ENCODE data around the gene TSC22D1. TPM values are rescaled to one million over a fixed set of nuclear protein-coding genes. Genes with fewer than 3 reads are reported as not detected.

TSC22D1 gene
- total RNA-seq, 4 donors from 2014 or later = 199 to 263 (median 248) TPM

DNA sequence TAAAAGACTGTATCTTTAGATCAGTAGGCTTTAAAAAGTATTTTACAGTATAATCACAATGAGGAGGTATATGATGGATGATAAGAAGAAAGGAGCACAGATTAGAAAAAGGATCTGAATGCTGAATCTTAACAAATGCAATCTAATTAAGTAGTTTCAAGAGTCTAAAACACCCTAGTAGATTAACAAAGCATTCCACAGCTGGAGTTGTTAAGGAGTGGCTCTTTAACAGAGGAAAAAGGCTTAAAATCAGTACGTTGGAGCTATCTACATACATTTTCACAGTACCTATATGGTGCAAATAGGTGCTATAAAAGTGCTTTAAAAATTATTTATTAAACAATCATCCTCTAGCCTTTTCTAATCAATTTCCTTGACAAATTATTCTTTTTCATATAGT, 34.5 kb downstream of the TSC22D1 start:
- Histone ChIP-seq H3K27me3 (no peaks in the 10 kb centered on the region), H3K27ac (replicated peaks in 1 of 4) (no peak overlapping the region), H3K4me1 (peaks cover 0 to 11% (median 0%) of the 10 kb centered on the region in 4 donors), H3K36me3 (no peaks in the 10 kb centered on the region), H3K4me3 (no peak overlapping the region), H3K9me3 (no peaks in the 10 kb centered on the region)
- TF ChIP-seq POLR2AphosphoS5 (IDR thresholded peaks at IDR 0.05) (no peak), EP300 (IDR thresholded peaks at IDR 0.05) (no peak), CTCF (IDR thresholded peaks at IDR 0.05) (no peak), POLR2A (IDR thresholded peaks at IDR 0.05; ENCODE audit: low read depth) (no peak)
- no peak for DNase-seq (ENCODE audit: extremely low spot score)
- intact Hi-C loops (cut with DNase I) = no loop called here
- WGBS = 84% methylated on average over 1 of the region's 1 CpG

DNA sequence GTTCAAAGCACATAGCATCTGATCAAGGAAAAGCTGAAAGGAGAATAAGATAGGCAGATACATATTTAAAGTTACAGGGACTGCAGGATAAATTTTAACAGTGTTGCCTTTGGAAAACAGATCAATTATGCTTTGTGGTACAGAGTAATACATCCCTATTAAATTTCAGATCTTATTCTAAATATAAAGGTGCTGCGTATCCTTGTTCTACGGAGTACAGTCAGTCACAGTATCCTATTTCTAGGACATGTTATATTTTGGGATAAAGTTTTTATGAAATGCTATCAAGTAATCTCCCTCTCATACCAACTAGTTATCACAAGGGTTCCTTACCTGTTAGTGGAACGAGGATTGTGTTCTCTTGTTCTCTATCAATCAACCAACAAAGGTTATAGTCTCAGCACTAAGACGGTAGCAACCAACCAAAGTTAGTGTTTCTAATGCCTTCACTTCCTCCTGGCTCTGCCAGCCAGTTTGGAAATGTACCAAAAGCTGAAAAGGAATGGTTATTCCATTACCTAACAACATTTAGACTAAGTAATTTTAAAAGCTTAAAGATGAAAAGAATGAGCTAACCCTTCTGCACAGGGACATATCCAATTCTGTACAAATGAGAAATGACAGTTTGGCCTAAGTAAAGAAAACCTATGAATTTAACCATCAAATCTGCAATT, 35.2 kb downstream of the TSC22D1 start:
- Histone ChIP-seq H3K27ac (replicated peaks in 1 of 4) (no peak overlapping the region), H3K9me3 (no peaks in the 10 kb centered on the region), H3K4me3 (no peak overlapping the region), H3K36me3 (no peaks in the 10 kb centered on the region), H3K4me1 (peaks cover 0 to 11% (median 0%) of the 10 kb centered on the region in 4 donors), H3K27me3 (no peaks in the 10 kb centered on the region)
- WGBS = 77% methylated on average over 4 of the region's 4 CpGs
- intact Hi-C loops (cut with DNase I) = no loop called here
- no peak for DNase-seq (ENCODE audit: extremely low spot score)
- TF ChIP-seq POLR2A (IDR thresholded peaks at IDR 0.05; ENCODE audit: low read depth) (no peak), POLR2AphosphoS5 (IDR thresholded peaks at IDR 0.05) (no peak), EP300 (IDR thresholded peaks at IDR 0.05) (no peak), CTCF (IDR thresholded peaks at IDR 0.05) (no peak)

- no peak for DNase-seq (ENCODE audit: extremely low spot score)
- Histone ChIP-seq H3K4me1 (peaks cover 0 to 11% (median 0%) of the 10 kb centered on the region in 4 donors), H3K36me3 (no peaks in the 10 kb centered on the region), H3K27ac (replicated peaks in 1 of 4) (no peak overlapping the region), H3K27me3 (no peaks in the 10 kb centered on the region), H3K4me3 (no peak overlapping the region), H3K9me3 (no peaks in the 10 kb centered on the region)
- intact Hi-C loops (cut with DNase I) = no loop called here
- WGBS = 80% methylated on average over 2 of the region's 2 CpGs
- no peak for TF ChIP-seq EP300 (IDR thresholded peaks at IDR 0.05)
- no peak for TF ChIP-seq POLR2A (IDR thresholded peaks at IDR 0.05; ENCODE audit: low read depth)
These were observed 38.9 kb downstream of the TSC22D1 start for GRCh38 chr13:44537248-44537647.

DNA sequence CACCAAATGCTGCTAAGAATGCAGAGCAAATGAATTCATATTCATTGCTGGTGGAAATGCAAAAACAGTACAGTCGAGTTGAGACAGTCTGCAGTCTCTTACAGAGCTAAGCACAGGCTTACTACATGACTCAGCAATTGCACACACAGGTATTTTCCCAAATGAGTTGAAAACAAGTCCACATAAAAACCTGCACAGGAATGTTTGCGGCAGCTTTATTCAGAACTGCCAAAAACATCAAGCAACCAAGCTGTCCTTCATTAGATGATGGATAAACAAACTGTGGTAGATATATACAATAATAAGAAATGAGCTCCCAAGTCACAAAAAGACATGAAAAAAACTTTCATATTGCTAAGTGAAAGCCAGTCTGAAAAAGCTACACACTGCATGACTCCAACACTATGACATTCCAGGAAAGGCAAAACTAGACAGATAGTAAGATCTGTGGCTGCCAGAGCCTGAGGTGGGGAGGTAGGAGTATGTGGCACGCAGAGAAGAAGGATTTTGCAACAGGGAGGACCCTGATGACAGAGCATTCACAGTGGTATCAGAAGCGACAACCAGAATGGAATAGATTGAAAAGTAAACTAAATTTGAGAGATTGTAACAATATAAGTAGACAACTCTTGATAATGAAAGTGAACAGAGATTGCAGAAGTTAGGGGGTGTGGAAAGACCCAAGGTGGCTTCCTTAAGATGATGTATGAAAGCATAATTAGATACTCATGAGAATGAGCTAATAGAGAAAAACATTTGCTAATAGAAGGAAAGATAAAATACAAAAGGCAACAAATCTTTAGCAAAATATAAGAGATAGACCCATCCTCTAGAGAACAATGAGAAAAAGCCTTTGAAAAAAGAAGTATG, 52.7 kb downstream of the TSC22D1 start:
- Histone ChIP-seq H3K36me3 (no peaks in the 10 kb centered on the region), H3K9me3 (no peaks in the 10 kb centered on the region), H3K4me1 (peaks cover 7 to 26% (median 21%) of the 10 kb centered on the region in 4 donors), H3K27ac (replicated peaks in 1 of 4) (peak overlapping the region; percentile 14 to 45 (median 30)), H3K27me3 (no peaks in the 10 kb centered on the region), H3K4me3 (no peak overlapping the region)
- TF ChIP-seq POLR2A (IDR thresholded peaks at IDR 0.05; ENCODE audit: low read depth) (no peak), POLR2AphosphoS5 (IDR thresholded peaks at IDR 0.05) (peak in 1 of 2 donors; percentile 12), CTCF (IDR thresholded peaks at IDR 0.05) (no peak), EP300 (IDR thresholded peaks at IDR 0.05) (no peak)
- 56% methylated on average over 4 of the region's 4 CpGs for WGBS
- no peak for DNase-seq (ENCODE audit: extremely low spot score)
- intact Hi-C loops (cut with DNase I) = no loop called here

DNA sequence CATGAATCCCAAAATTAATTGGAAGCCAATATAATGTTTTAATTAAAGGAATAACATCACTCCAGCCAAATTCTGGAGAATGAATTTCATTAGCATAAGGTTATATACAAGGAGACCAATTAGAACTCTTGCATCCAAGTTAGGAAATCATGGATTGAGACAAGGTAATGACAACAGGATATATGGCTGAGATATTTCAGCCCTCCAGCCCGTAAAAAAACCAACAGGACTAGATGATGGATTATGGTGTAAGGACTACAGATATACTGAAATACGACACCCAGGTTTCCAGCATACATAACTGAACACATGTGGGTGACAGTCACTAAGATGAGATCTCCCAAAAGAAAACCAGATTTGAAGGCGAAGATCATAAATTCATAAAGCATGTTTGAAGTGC, 56.5 kb downstream of the TSC22D1 start:
- TF ChIP-seq POLR2A (IDR thresholded peaks at IDR 0.05; ENCODE audit: low read depth) = no peak
- TF ChIP-seq CTCF (IDR thresholded peaks at IDR 0.05) = no peak
- no peak for TF ChIP-seq POLR2AphosphoS5 (IDR thresholded peaks at IDR 0.05)
- TF ChIP-seq EP300 (IDR thresholded peaks at IDR 0.05) = no peak
- H3K27me3 ChIP-seq = no peaks in the 10 kb centered on the region
- peaks cover 7 to 26% (median 21%) of the 10 kb centered on the region in 4 donors for H3K4me1 ChIP-seq
- peaks cover 0 to 2% (median under 1%) of the 10 kb centered on the region in 4 donors for H3K36me3 ChIP-seq
- H3K9me3 ChIP-seq = no peaks in the 10 kb centered on the region
- DNase-seq (ENCODE audit: extremely low spot score) = no peak
- 84% methylated on average over 3 of the region's 3 CpGs for WGBS
- intact Hi-C loops (cut with DNase I) = no loop called here
- H3K4me3 ChIP-seq = no peak overlapping the region
- no peak overlapping the region for H3K27ac ChIP-seq (replicated peaks in 1 of 4)
